ENCODE data around the gene GATAD2A. TPM values are rescaled to one million over a fixed set of nuclear protein-coding genes. Genes with fewer than 3 reads are reported as not detected.

The GATAD2A gene
- total RNA-seq, 1 experiment from 2014 or later: 99.6 TPM

Small RNAs within 50 kb of the gene (microRNA-seq; reads per million reads assigned to microRNA genes)
- not detected for gene MIR640 (ENCODE audit: unreplicated experiment)

Other genes with a start within 250 kb of the GATAD2A start
- 1.1 TPM for gene MEF2B, start 235.4 kb upstream of the GATAD2A start, total RNA-seq (2021; ENCODE audit: unreplicated experiment)
- gene BORCS8, start 213.5 kb upstream of the GATAD2A start, total RNA-seq (2021; ENCODE audit: unreplicated experiment): 37.8 TPM
- gene RFXANK, start 213.4 kb upstream of the GATAD2A start, total RNA-seq (2021; ENCODE audit: unreplicated experiment): 92.3 TPM
- 42.1 TPM for gene NR2C2AP, start 202.3 kb upstream of the GATAD2A start, total RNA-seq (2021; ENCODE audit: unreplicated experiment)
- 0.15 TPM for gene NCAN, start 193.7 kb upstream of the GATAD2A start, total RNA-seq (2021; ENCODE audit: unreplicated experiment)
- gene TM6SF2, start 132.4 kb upstream of the GATAD2A start, total RNA-seq (2021; ENCODE audit: unreplicated experiment): 2.7 TPM
- gene SUGP1, start 85.2 kb upstream of the GATAD2A start, total RNA-seq (2021; ENCODE audit: unreplicated experiment): 41.5 TPM
- 38.0 TPM for gene MAU2, start 84.8 kb upstream of the GATAD2A start, total RNA-seq (2021; ENCODE audit: unreplicated experiment)
- gene TSSK6, start 109.9 kb downstream of the GATAD2A start, total RNA-seq (2021; ENCODE audit: unreplicated experiment): 1.8 TPM
- 287 TPM for gene NDUFA13, start 110.5 kb downstream of the GATAD2A start, total RNA-seq (2021; ENCODE audit: unreplicated experiment)
- 6.1 TPM for gene YJEFN3, start 123.2 kb downstream of the GATAD2A start, total RNA-seq (2021; ENCODE audit: unreplicated experiment)
- gene CILP2, start 132.6 kb downstream of the GATAD2A start, total RNA-seq (2021; ENCODE audit: unreplicated experiment): 0.46 TPM
- 8.3 TPM for gene PBX4, start 213.0 kb downstream of the GATAD2A start, total RNA-seq (2021; ENCODE audit: unreplicated experiment)
- gene LPAR2, start 222.5 kb downstream of the GATAD2A start, total RNA-seq (2021; ENCODE audit: unreplicated experiment): 16.0 TPM
- gene GMIP, start 238.0 kb downstream of the GATAD2A start, total RNA-seq (2021; ENCODE audit: unreplicated experiment): 18.1 TPM

All from Panc1 (cell line).